ENCODE results near the gene CD36.

The CD36 gene

GRCh38 chr7:80651471-80651870 is 13.0 kb downstream of the CD36 start:
- TF ChIP-seq GATA3 (IDR thresholded peaks at IDR 0.05; ENCODE audit: low read depth, low read length) (no peak), GATA2 (IDR thresholded peaks at IDR 0.05; ENCODE audit: low read depth, low read length) (no peak)

DNA sequence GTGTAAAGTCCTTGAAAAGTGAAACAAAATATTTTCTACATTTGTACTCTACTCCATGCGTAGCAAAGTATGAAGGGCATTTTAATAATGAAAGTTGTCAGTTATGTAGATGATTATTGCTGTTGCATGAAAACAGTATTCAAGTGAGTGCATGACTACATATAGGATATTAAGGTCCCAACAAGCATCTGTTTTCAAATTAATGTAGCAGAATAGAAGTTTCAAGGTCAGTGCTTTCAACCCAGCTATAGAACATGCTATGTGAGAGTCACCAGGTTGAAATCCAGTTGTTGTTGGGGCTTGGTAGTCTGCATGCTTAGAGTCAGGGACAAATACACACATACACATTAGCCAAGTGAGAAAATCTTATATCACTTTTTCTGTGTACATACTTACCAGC is 14.8 kb downstream of the CD36 start:
- TF ChIP-seq GATA2 (IDR thresholded peaks at IDR 0.05; ENCODE audit: low read depth, low read length), result no peak
- no peak for TF ChIP-seq GATA3 (IDR thresholded peaks at IDR 0.05; ENCODE audit: low read depth, low read length)

DNA sequence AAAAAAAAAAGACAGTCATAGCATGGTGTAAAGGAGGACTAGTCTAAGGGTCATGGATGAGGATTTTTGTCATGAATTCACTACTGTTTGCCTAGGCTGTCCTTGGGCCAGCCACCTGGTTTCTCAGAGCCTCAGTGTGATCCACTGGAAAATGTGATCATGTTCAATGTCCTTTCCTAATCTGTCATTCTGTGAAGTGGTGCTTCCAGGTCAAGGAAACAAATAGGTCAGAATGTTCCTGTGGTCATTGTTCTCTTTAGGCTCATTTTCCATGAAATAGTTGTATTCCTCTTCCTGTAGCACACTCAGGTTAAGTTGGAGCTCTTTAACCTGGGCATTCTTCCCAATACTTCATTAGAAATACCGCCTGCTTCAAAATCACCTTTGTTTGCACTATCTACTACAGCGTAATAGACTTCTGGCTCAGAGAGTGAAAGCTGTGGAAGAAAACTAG is 16.5 kb downstream of the CD36 start:
- TF ChIP-seq GATA2 (IDR thresholded peaks at IDR 0.05; ENCODE audit: low read depth, low read length), result no peak
- no peak for TF ChIP-seq GATA3 (IDR thresholded peaks at IDR 0.05; ENCODE audit: low read depth, low read length)

DNA sequence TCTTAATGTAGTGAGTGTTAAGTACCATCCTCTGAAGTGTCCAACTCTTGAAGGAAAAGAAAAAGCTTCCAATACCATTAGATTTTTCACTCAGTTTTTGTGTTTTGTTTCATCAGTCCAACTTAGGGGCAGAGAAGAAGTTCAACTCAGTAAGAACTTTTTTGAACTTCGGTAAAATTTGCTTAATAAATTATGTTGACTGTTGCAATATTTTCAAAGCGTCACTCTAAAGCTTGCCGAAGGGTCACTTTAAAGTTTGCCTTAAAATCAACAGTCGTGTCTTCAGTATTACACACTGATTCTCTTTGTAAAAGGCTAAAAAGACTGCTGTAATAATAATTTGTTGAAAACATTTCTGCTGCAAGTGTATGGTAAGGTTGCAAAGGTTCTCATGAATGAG is 17.6 kb downstream of the CD36 start:
- no peak for TF ChIP-seq GATA2 (IDR thresholded peaks at IDR 0.05; ENCODE audit: low read depth, low read length)
- no peak for TF ChIP-seq GATA3 (IDR thresholded peaks at IDR 0.05; ENCODE audit: low read depth, low read length)

DNA sequence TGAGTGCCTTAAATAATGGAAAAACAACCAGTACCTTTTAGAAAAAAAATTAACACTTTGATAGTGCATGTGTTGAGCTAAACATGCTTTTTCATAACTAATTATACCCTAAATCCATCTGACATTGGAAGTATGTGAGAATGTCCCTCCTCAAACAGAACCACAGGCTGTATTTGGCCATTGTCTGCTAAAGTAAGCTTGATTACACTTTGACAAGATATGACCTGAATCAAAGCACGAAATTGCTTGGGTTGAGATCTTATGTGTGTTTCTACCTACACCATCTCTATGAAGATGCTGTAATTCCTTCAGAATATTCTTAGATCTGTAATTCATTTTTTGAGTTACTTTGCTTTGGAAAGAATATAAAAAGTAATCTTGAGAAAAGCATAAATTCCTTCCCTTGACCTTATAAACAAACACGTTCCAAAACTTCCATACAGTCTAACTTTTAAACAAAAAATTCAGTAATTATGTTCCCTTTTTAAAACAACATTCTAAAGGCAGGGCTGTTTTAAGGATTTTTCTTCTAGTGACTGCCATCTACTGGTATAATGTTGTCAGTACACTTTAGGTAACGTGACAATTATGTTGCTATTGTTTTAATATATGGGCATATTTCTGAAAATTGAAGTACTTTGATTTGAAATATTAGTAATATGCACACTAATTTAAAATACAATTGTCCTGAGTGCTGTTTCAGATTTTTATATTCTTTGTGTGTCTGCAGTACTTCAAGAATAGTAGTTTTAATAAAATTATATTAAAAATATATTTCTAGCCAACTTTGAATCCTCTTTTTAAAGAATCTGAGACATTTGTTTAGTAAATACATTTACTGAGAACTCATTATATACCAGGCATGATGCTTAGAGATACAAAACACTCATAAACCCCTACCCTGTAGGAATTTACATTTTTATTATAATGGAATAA is 20.9 kb downstream of the CD36 start:
- no peak for TF ChIP-seq GATA2 (IDR thresholded peaks at IDR 0.05; ENCODE audit: low read depth, low read length)
- TF ChIP-seq GATA3 (IDR thresholded peaks at IDR 0.05; ENCODE audit: low read depth, low read length), result no peak

DNA sequence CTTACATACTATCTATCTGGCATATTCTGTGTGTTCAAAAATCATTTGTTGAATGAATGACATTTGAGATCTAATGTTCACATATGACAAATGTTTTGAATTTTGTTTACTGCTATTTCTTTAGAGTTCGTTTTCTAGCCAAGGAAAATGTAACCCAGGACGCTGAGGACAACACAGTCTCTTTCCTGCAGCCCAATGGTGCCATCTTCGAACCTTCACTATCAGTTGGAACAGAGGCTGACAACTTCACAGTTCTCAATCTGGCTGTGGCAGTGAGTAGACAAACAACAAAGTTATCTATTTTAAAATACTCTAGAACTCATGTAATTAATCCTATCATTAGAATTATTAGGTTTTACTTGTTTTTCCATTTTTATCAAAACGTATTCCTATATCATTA is 22.5 kb downstream of the CD36 start:
- TF ChIP-seq GATA2 (IDR thresholded peaks at IDR 0.05; ENCODE audit: low read depth, low read length) (no peak), GATA3 (IDR thresholded peaks at IDR 0.05; ENCODE audit: low read depth, low read length) (no peak)

DNA sequence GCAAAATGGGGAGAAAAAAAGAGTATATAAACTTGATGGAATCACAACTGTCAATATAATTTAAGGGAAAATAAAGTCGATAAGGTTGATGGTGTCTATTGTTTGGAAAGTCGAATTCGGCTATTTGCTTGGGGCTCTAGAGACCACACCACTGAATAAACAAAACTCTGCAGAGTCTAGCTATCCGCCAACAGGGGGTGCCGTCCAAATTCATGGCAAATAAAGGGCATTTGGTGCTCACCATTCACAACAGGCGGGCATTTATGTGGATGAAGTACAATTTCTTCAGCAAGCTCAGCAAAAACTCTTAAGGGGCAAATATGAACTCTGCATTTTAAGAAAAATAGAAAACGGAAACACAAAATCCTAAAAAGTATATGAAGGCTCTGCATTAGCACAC is 23.3 kb downstream of the CD36 start:
- TF ChIP-seq GATA3 (IDR thresholded peaks at IDR 0.05; ENCODE audit: low read depth, low read length) (no peak), GATA2 (IDR thresholded peaks at IDR 0.05; ENCODE audit: low read depth, low read length) (no peak)

DNA sequence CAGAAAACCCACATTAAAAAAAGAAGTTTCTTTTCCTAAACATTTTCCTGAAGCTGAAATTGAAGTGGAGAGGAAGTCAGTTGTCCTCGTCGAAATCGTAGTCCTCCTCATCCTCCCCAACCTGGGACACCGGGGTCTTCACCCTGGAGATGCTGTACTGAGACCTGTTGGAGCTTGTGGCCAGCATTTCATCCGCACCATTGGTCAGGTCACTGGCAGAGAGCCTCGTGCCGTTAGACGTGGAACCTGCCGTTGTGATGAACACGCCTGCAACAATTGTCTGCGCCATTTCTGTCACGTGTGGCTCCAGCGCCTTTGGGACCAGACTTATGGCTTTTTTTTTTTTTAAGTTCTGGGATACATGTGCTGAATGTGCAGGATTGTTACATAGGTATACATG is 23.8 kb downstream of the CD36 start:
- TF ChIP-seq GATA3 (IDR thresholded peaks at IDR 0.05; ENCODE audit: low read depth, low read length), result no peak
- TF ChIP-seq GATA2 (IDR thresholded peaks at IDR 0.05; ENCODE audit: low read depth, low read length), result no peak

DNA sequence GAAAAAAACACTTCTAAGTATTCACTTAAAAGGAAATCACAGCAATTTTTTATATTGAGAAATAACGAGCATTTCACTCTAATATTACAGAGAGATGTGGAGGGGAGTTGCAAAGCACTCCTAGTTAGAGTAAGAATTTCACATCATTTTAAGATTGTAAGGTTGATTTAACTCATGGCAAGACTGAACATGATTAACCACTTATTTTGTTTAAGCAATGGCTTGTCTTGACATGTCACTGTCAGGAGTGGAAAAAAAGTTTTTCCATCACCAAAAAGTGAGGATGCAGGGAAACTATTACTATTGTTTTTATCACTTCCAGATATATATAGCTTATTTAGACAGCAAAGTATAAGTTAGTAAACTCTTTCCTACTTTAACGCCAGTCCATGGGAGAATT is 27.1 kb downstream of the CD36 start:
- no peak for TF ChIP-seq GATA3 (IDR thresholded peaks at IDR 0.05; ENCODE audit: low read depth, low read length)
- TF ChIP-seq GATA2 (IDR thresholded peaks at IDR 0.05; ENCODE audit: low read depth, low read length), result no peak

DNA sequence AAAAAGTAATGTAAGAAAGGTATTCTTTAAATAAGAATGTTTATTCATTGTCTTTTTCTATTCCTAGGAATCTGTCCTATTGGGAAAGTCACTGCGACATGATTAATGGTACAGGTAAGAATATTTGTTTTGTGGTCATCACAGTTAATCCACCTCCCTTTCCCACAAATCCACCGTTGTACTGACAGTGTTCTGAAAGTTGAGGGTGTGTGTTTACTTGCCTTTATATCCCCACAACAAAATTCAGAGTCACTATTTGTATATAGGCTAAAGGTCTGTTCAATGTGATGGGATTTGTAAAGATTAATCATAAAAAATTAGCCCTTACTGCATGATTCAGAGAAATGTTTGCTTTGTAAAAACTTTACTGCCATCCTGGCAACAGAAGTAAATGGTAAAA is 27.9 kb downstream of the CD36 start:
- TF ChIP-seq GATA3 (IDR thresholded peaks at IDR 0.05; ENCODE audit: low read depth, low read length), result no peak
- no peak for TF ChIP-seq GATA2 (IDR thresholded peaks at IDR 0.05; ENCODE audit: low read depth, low read length)

DNA sequence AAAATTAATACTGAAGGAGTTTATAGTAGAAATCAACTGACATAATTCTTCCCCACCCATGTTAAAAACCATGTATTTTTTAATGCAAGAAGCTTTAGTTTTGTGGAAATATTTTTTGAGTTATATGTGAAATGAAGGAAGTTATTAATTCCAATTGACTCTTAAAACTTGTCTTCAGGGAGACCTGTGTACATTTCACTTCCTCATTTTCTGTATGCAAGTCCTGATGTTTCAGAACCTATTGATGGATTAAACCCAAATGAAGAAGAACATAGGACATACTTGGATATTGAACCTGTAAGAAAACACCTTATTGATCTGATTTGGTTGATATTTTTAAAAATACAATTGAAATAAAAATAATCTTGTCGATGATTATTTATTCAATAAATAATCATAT is 33.3 kb downstream of the CD36 start:
- no peak for TF ChIP-seq GATA3 (IDR thresholded peaks at IDR 0.05; ENCODE audit: low read depth, low read length)

DNA sequence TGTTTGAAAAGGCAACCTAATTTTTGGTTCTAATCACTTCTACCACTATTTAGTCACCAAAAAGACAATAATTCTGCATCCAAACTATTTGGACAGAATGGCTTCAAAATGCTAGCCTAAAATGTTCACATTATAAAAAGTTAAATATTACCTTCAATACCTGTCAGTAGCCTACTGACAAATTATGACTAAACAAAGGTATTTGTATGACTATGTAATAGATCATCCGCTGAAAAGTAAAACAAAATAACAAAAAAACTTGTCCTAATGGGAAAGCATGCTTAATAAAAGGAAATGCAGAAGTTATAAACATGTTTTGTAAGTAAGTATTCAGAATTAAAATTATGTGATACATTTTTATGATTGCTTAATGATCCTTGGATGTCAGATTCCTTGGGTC is 36.6 kb downstream of the CD36 start:
- TF ChIP-seq GATA3 (IDR thresholded peaks at IDR 0.05; ENCODE audit: low read depth, low read length) (no peak), GATA2 (IDR thresholded peaks at IDR 0.05; ENCODE audit: low read depth, low read length) (no peak)

- TF ChIP-seq GATA2 (IDR thresholded peaks at IDR 0.05; ENCODE audit: low read depth, low read length), result no peak
- TF ChIP-seq GATA3 (IDR thresholded peaks at IDR 0.05; ENCODE audit: low read depth, low read length), result no peak
Measured at GRCh38 chr7:80676404-80676803, 38.0 kb downstream of the CD36 start.

GRCh38 chr7:80677629-80678028 is 39.2 kb downstream of the CD36 start:
- TF ChIP-seq GATA3 (IDR thresholded peaks at IDR 0.05; ENCODE audit: low read depth, low read length), result no peak
- TF ChIP-seq GATA2 (IDR thresholded peaks at IDR 0.05; ENCODE audit: low read depth, low read length), result no peak

GRCh38 chr7:80678707-80679106 is 40.3 kb downstream of the CD36 start:
- TF ChIP-seq GATA2 (IDR thresholded peaks at IDR 0.05; ENCODE audit: low read depth, low read length), result no peak
- no peak for TF ChIP-seq GATA3 (IDR thresholded peaks at IDR 0.05; ENCODE audit: low read depth, low read length)
